Esophagus squamous epithelium (tissue), 5 donors: ENCODE data around the gene FOXO6. TPM values are rescaled to one million over a fixed set of nuclear protein-coding genes. Genes with fewer than 3 reads are reported as not detected.

Experiments used
- DNase-seq: peaks from one replicate; lab custom pipeline; 2025; lab: John Stamatoyannopoulos, UW
- H3K27ac ChIP-seq, 4 donors: fragments of 200-600 bp; sonication (generic); one replicate each; pipeline ENCODE4 v1.5.1; 2016 to 2019; ENCODE audit warnings: mild to moderate bottlenecking in 1 of 4
- H3K27me3 ChIP-seq, 4 donors: fragments of 200-600 bp; sonication (generic); 1 replicate in 3 of 4; 2 replicates in 1 of 4; pipeline versions ENCODE4 v1.5.1 to v1.6.0; 2017 to 2021; ENCODE audit warnings: antibody characterized with exemption in 1 of 4
- H3K36me3 ChIP-seq, 3 donors: fragments of 200-600 bp; sonication (generic); one replicate each; pipeline ENCODE4 v1.5.1; 2016 to 2019
- H3K4me1 ChIP-seq, 3 donors: fragments of 200-600 bp; sonication (generic); one replicate each; pipeline ENCODE4 v1.5.1; 2017 to 2019
- H3K4me3 ChIP-seq, 4 donors: fragments of 200-600 bp; sonication (generic); 1 replicate in 3 of 4; 2 replicates in 1 of 4; pipeline ENCODE4 v1.5.1; 2016 to 2019; ENCODE audit warnings: mild to moderate bottlenecking in 2 of 4, moderate library complexity in 1 of 4
- H3K9me3 ChIP-seq, 3 donors: fragments of 200-600 bp; sonication (generic); one replicate each; pipeline ENCODE4 v1.5.1; 2016 to 2019
- POLR2A ChIP-seq, 4 donors: fragments of 450-650 bp; IDR thresholded peaks; one replicate each; pipeline ENCODE4 v1.6.1; 2017; ENCODE audit warnings: antibody characterized with exemption in 4 of 4, mild to moderate bottlenecking in 4 of 4, moderate library complexity in 3 of 4
- WGBS, 2 donors: methylation state at CpG; one replicate each; pipeline ENCODE4 v1.1.5; 2018; 5-methylcytosine and 5-hydroxymethylcytosine counted together
- intact Hi-C: fragments of 100-400 bp; cut with DNase I; formaldehyde crosslinking; loops from one replicate; pipeline ENCODE4 v1.15.0; 2022
- total RNA-seq, 4 donors: library from RNA; depleted of rRNA; stranded (reverse); fragments of >200 nt; gene quantifications; one replicate each; pipeline ENCODE4 v1.1.0, GENCODE V29; 2016
- TF ChIP-seq, protein P1 (sequence below), 6 experiments: fragments of 450-650 bp in 4 of 6; fragments of 200-600 bp in 2 of 6; sonication (generic) in 2 of 6; IDR thresholded peaks; one replicate each; pipeline ENCODE4 v1.5.1; 2016 to 2019; ENCODE audit warnings: antibody characterized with exemption in 6 of 6, mild to moderate bottlenecking in 4 of 6, moderate library complexity in 4 of 6
- donor health status: DM: yes; HTN: yes; CAD: no.

FOXO6 gene
- total RNA-seq, 4 donors from 2014 or later, result 0.18 to 0.53 (median 0.38) TPM; not detected in 1

GRCh38 chr1:41319807-41320711 is 41.2 kb upstream of the FOXO6 start:
- Histone ChIP-seq H3K36me3 (no peaks in the 10 kb centered on the region), H3K4me3 (no peak overlapping the region), H3K27ac (no peak overlapping the region), H3K4me1 (peaks cover 0 to 28% (median 0%) of the 10 kb centered on the region in 3 donors), H3K9me3 (no peaks in the 10 kb centered on the region), H3K27me3 (no peaks in the 10 kb centered on the region)
- no peak for DNase-seq
- 77 to 84% methylated on average over 6 to 9 of the region's 12 CpGs for WGBS, 2 donors
- TF ChIP-seq, protein P1, sequence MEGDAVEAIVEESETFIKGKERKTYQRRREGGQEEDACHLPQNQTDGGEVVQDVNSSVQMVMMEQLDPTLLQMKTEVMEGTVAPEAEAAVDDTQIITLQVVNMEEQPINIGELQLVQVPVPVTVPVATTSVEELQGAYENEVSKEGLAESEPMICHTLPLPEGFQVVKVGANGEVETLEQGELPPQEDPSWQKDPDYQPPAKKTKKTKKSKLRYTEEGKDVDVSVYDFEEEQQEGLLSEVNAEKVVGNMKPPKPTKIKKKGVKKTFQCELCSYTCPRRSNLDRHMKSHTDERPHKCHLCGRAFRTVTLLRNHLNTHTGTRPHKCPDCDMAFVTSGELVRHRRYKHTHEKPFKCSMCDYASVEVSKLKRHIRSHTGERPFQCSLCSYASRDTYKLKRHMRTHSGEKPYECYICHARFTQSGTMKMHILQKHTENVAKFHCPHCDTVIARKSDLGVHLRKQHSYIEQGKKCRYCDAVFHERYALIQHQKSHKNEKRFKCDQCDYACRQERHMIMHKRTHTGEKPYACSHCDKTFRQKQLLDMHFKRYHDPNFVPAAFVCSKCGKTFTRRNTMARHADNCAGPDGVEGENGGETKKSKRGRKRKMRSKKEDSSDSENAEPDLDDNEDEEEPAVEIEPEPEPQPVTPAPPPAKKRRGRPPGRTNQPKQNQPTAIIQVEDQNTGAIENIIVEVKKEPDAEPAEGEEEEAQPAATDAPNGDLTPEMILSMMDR (IDR thresholded peaks at IDR 0.05), result no peak
- TF ChIP-seq POLR2A (IDR thresholded peaks at IDR 0.05), result no peak
- intact Hi-C loops, result no loop called here

DNA sequence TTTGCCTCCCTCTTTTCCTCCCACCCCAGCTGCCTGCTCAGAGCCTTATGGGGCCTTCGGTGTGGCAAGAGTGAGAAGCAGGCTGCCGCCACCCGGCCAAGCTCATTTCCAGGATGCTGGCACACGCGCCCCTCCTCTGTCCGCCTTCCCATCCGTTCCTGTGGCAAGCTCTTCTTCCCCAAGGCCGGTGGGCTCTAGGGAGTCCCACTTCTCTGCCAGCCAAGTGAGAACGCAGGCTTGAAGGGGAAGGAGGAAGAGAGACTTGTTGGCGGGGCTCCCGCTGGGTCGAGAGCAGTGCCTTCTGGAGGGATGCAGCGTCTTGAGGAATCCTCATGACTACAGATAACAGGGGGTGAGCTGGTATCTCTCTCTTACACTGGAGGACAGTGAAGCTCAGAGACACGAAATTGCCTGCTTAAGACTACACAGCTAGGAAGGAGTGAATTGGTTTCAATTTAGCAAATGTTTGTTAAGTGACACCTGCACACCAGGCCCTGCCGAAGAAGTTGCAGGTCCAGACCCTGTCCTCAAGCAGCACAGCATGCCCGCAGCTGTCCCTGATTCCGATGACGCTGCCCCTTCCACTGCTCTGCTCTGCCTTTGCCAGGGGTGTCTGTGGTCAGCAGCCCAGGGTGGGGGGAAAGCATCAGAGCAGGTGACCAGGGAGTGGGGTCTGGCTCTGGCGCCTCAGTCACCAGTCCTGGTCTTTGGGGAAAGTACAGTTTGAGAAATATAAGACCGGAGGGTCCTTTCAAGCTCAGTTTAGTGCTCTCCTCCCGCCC is 40.1 kb upstream of the FOXO6 start:
- intact Hi-C loops, result no loop called here
- H3K4me3 ChIP-seq, result no peak overlapping the region
- WGBS, 2 donors, result 72 to 89% methylated on average over 9 to 10 of the region's 21 CpGs
- peaks cover 0 to 22% (median 0%) of the 10 kb centered on the region in 3 donors for H3K4me1 ChIP-seq
- no peak overlapping the region for H3K27ac ChIP-seq
- DNase-seq, result no peak
- no peaks in the 10 kb centered on the region for H3K9me3 ChIP-seq
- H3K36me3 ChIP-seq, result no peaks in the 10 kb centered on the region
- H3K27me3 ChIP-seq, result no peaks in the 10 kb centered on the region
- TF ChIP-seq POLR2A (IDR thresholded peaks at IDR 0.05), result no peak
- TF ChIP-seq, protein P1 (IDR thresholded peaks at IDR 0.05), result no peak

- no peak overlapping the region for H3K27ac ChIP-seq
- H3K4me3 ChIP-seq, result no peak overlapping the region
- intact Hi-C loops, result no loop called here
- no peaks in the 10 kb centered on the region for H3K36me3 ChIP-seq
- no peak for DNase-seq
- H3K4me1 ChIP-seq, result peaks cover 0 to 22% (median 0%) of the 10 kb centered on the region in 3 donors
- H3K9me3 ChIP-seq, result no peaks in the 10 kb centered on the region
- TF ChIP-seq, protein P1 (IDR thresholded peaks at IDR 0.05), result no peak
- TF ChIP-seq POLR2A (IDR thresholded peaks at IDR 0.05), result no peak
- no peaks in the 10 kb centered on the region for H3K27me3 ChIP-seq
- WGBS, 2 donors, result 72 to 78% methylated on average over 5 to 8 of the region's 8 CpGs
These were observed 39.1 kb upstream of the FOXO6 start for GRCh38 chr1:41322101-41322661.

DNA sequence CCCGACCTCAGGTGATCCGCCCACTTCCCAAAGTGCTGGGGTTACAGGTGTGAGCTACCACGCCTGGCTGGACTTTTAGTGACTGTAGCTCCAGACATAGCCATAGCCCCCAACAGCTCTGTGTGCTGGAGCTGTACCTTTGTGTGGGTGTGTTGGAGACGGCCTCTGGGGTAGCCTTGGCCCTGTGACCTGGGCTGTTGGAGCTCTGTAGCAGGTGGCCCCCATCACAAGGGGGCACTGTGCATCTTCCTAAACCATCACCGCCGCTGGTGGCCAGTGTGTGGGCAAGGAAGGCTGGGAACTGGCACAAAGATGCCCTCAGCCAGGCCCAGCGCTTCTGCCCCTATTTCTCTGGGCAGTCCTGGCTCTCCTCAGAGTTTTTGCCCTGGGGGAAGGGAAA is 38.4 kb upstream of the FOXO6 start:
- peaks cover 0 to 22% (median 0%) of the 10 kb centered on the region in 3 donors for H3K4me1 ChIP-seq
- no peak overlapping the region for H3K27ac ChIP-seq
- no peak overlapping the region for H3K4me3 ChIP-seq
- H3K36me3 ChIP-seq, result no peaks in the 10 kb centered on the region
- intact Hi-C loops, result no loop called here
- no peak for DNase-seq
- TF ChIP-seq, protein P1 (IDR thresholded peaks at IDR 0.05), result peak in 4 of 6 experiments; percentile 27 to 59 (median 38)
- no peak for TF ChIP-seq POLR2A (IDR thresholded peaks at IDR 0.05)
- no peaks in the 10 kb centered on the region for H3K27me3 ChIP-seq
- no peaks in the 10 kb centered on the region for H3K9me3 ChIP-seq
- WGBS, 2 donors, result 60 to 90% methylated on average over 1 to 2 of the region's 7 CpGs
